T-helper 1 cell treated with Interleukin-12 subunit alpha and Interleukin-12 subunit beta and Interleukin-4 antibody, amounts not matched to agents 30 ng/mL and 1 ng/mL, for 36 hours (primary cell): ENCODE measurements around the gene IGIP. TPM values are rescaled to one million over a fixed set of nuclear protein-coding genes. Genes with fewer than 3 reads are reported as not detected.

Source experiments
- intact Hi-C: fragments of 100-400 bp; cut with micrococcal nuclease; formaldehyde crosslinking; loops from one replicate; pipeline ENCODE4 v1.15.1; 2024
- total RNA-seq: library from RNA; stranded (reverse); gene quantifications from 2 replicates; pipeline ENCODE4 v1.2.3, GENCODE V29; 2022

Gene IGIP
- total RNA-seq: 3.9 and 4.0 TPM in 2 replicates

DNA sequence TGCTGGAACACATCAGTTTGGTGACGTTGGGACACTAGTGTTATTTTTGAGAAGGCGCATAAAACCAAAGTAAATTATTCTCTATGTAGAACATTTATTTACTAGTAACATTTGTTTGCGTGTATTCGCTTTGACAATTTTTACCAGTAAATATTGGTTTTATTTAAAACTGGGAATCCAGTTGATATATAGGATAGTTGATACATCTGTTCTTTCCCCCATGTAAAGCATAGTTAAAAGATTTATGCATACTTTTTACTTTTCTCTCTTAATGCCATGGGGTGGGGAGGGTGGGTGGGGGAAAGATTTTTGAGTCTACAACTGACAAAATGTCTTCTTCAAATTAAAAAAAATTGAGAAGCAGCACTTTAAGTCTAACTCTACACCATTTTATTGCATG is at the start of gene IGIP:
Gene IGIP, plus strand, starts transcription at position 301 of the 400 bp plus-strand sequence. CDS start 2,540 bp downstream, outside the sequence.
- intact Hi-C loops: no loop called here

GRCh38 chr5:140076142-140076541 is 49.6 kb upstream of the IGIP start:
- intact Hi-C loops: no loop called here

DNA sequence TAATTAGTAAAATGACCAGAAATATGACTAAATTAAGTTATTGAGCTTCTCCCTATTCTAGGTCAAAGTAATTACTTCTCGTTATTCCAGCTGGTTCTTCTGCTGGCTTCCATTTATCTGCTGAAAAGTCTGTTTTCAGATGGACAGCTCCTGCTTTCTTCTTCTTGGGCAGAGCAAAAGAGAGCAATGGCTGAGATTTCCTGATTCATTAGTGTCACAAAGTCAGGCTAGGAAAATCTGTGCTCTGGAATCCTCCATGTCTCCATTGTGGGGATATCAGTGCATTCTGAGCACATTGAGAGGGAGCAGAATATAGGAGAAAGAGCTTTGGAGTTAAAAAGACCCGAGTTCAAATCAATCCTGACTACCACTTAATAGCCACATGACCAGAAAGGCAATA is 48.9 kb upstream of the IGIP start:
- intact Hi-C loops: no loop called here

GRCh38 chr5:140083120-140083519 is 42.6 kb upstream of the IGIP start:
- intact Hi-C loops: no loop called here

- intact Hi-C loops: no loop called here
These were observed 42.1 kb upstream of the IGIP start for GRCh38 chr5:140083650-140084049.

DNA sequence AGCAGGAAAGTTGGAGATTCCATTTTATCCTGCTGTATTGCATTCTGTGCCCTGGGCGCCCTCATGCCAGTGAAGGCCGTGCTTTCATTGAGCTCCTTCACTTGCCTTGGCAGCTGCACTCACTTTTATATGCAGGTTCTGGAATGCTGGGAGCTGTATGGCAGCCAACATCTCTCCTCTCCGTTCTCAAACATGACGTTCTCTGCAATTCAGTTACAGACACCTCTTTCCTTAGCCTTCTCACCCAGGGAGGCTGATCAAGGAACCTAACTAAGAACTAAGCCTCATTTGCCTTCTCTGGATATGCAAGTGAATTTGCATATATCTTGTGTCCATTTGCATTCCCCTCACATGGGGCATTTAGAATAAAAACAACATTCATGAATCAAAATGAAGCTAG is 41.2 kb upstream of the IGIP start:
- intact Hi-C loops: no loop called here

DNA sequence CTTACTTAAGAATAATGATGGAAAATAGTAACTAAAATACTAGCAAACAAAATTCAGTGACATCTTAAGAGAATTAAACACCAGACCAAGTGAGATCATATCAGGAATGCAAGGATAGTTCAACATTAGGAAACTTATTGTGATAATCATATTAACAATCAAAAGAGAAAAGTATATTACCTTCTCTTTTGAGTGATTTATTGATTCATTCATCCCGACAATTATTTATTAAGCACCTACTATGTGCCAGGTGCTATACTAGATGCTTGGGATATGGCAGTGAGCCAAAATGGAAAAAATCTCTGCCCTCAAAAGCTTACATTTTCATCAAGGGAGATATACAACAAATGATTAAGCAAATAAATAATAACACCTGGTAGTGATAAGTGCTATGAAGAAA is 35.5 kb upstream of the IGIP start:
- intact Hi-C loops: no loop called here

- intact Hi-C loops: no loop called here
These were observed 32.6 kb upstream of the IGIP start for GRCh38 chr5:140093179-140093578.

DNA sequence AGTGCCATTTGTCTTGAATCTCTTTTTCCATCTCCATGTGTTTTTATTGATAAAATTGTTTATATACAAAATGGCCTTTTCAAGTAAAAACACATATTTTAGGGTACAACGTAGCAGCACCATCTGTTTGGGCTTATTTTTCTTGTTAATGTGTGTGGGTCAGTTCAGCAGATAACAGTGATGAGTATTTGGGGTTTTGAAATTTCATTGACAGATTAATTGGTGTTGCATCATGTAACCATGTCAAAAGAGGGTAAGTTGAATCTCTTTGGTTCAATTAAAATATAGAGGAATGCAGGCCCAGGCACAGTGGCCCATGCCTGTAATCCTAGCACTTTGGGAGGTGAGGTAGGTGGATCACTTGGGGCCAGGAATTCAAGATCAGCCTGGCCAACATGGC is 31.9 kb upstream of the IGIP start:
- intact Hi-C loops: no loop called here

GRCh38 chr5:140094889-140095288 is 30.8 kb upstream of the IGIP start:
- intact Hi-C loops: no loop called here

- intact Hi-C loops: no loop called here
These were observed 24.6 kb upstream of the IGIP start for GRCh38 chr5:140101179-140101578.

DNA sequence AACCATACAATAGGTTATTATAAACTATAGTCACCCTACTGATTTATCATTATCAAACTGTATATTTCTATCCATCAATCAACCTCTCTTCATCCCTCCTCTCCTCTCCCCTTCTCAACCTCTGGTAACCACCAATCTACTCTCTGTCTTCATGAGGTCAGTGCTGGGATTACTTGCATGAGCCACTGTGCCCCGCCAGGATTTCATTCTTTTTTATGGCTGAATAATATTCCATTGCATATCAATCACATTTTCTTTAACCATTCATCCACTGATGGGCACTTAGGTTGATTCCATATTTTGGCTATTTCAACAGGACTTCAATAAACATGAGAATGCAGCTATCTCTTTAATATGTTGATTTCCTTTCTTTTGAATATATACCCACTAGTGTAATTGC is 22.6 kb upstream of the IGIP start:
- intact Hi-C loops: no loop called here

- intact Hi-C loops: no loop called here
These were observed 21.6 kb upstream of the IGIP start for GRCh38 chr5:140104100-140104499.

- intact Hi-C loops: loop anchor here (2.0 to 5.0 kb wide), 8 partner anchors 197 to 1754 kb away; partner anchors contain the start of genes CXXC5, HSPA9, KDM3B and MATR3
These were observed 19.6 kb upstream of the IGIP start for GRCh38 chr5:140106101-140106500.

- intact Hi-C loops: loop anchor here (1.0 to 5.0 kb wide), 16 partner anchors 9 to 1755 kb away; partner anchors contain the start of genes ANKHD1, APBB3, CXXC5 and CYSTM1
These were observed 18.9 kb upstream of the IGIP start for GRCh38 chr5:140106805-140107311.

- intact Hi-C loops: loop anchor here (1.0 to 5.0 kb wide), 19 partner anchors 9 to 1755 kb away; partner anchors contain the start of genes ANKHD1, APBB3, CXXC5 and CYSTM1
These were observed 18.2 kb upstream of the IGIP start for GRCh38 chr5:140107312-140108092.

DNA sequence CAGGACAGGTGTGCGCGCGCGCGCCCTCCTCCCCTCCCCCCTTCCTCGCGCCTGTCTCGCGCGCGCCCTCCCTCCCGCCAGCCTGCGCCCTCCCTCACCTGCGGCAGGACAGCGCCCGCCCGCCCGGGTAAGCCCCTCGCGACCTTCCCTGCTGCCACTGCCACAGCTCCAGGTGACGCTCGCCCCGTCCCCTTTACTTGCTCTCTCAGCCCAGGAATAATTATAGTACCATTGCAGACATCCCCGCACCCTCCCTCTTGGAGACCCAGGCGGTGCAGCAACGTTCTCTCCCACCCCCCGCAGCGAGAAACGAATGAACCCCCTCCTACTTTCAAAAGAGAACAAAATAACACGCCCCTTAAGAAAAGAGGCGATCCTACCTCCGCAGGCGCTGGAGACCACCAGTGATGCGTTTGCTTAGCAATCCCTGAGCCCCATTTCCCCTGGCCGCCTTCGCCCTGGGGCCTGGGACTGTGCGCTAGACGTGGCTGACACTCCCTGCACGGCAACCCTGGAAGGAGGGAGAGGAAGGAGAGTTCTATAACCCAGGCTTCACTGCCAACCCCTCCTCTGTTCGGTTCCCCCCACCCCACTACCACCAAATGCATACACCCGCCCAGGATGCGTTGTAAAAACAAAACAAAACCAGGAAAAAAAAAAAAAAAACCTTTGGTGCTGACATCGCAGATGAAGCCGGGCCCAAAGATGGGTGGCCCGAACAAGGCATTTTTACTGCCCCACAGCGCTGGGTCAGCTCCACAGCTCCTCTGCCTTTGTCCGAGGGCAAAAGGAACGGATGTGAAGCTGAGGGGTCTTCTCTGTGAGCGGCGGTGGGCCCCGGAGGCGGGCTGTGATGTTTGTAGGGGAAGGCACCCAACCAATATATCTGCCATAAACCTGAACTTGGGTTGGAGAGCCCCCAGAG is 17.4 kb upstream of the IGIP start:
- intact Hi-C loops: loop anchor here (2.0 to 5.0 kb wide), 10 partner anchors 238 to 1756 kb away; partner anchors contain the start of genes CXXC5, HBEGF, HSPA9 and KDM3B

DNA sequence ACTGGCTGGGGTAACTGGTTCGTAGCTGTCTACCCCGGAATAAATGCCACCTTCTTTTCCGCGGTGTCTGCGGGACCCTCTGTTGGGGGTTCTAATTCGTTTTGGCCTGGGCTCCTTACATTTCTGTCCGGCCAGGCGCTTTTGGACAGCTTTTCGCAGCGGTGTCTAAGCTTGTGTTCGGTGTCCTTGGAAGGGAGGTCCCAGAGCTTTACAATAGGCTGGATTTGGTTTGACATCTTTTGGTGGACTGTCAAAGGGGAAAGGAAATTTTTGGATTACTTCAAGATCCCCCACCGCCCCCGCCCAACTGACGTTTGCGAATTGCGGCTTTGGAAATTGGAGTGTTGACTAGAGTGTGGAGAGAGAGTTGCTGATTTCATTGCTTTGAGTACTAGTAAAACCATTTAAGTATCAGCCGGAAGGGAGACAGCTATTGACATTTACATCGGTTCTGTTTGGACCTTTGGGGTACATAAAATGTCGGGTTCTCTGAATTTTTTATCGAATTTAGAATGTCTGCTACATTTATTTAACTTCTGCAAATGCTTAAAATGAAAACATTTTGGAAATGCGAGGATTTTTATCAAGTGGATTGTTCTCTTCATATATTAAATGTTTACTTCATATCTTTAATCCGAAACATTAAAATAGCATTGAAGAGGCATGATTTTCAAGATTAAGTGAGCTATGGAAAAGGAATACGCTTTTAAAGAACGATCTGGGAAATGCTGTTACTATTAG is 16.5 kb upstream of the IGIP start:
- intact Hi-C loops: loop anchor here (2.0 to 5.0 kb wide), 10 partner anchors 238 to 1757 kb away; partner anchors contain the start of genes CXXC5, HBEGF, HSPA9 and KDM3B

GRCh38 chr5:140109759-140110645 is 15.7 kb upstream of the IGIP start:
- intact Hi-C loops: loop anchor here (2.0 to 10.0 kb wide), 13 partner anchors 132 to 1758 kb away; partner anchors contain the start of genes CXXC5, HBEGF, HSPA9 and KDM3B

DNA sequence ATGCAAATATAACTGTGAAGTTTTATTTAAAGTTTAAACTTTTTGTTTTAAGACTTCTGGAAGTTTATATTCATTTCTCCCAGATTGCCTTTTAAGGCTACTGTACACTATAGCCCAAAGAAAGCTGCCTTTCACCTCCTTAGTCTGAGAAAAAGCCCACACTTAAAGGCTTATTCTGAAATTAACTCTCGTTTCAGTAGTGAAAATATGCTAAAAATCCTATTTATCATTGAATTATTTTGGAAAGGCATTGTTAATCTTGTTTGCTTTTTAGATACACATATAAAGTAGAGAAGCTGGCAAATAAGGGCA is 15.1 kb upstream of the IGIP start:
- intact Hi-C loops: loop anchor here (5.0 to 10.0 kb wide), 3 partner anchors 132 to 1214 kb away; partner anchors contain the start of gene TAF7
